HPDE6-E6E7 (cell line): ENCODE data around the gene SLC5A7.

Source experiments
- DNase-seq: peaks from one replicate; pipeline ENCODE4 v3.0.0; 2011; ENCODE audit warnings: missing footprints; ENCODE audit errors: extremely low spot score

Gene SLC5A7

DNA sequence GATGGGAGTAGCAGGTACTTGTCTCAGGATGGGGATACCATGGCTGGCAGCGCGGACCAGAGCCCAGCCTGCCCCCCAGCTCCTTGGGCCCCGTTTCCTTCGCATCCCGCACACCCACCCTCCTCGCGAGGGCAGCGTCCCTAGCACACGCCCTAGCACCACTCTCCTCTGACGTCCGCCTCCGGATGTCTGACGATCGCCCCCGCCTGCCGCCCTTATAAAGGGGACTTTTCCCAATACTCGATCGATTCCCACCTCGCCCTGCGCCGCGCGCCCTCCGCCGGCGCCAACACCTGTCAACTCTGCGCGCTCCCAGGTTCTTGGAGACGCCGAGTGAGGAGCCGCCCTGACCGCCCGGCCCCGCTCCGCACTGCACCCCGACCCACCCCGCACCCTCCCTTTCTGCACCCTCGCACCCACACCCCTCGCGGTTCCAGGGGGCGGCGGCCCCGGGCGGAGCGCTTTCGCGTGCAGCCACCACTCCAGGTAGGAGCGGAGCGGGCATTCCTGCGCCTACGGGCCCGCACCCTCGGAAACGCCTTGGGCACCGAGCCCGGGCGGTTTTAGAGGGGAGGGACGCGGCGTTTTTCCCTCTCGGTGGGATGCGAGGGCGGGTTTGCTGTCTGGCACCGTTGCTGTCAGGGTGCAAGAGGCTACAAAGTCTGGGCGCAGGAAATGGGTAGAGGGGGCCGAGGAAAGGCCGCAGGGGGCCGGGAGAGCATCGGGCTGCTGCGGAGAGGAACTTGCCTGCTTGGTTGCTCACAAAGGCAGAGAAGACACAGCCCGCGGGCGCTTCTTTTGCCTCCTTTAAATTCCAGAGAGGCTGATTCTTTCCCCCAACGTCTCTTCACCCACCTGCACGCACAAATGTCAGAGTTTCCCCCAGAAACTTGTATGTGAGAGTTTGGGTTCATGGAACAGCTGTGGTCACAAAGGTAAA is at the start of gene SLC5A7:
TSS of gene SLC5A7 (plus strand) at position 247 of the 940 bp plus-strand sequence. CDS start 1,632 bp downstream, outside the sequence.
- DNase-seq: no peak

GRCh38 chr2:107961395-107961794 is 24.9 kb upstream of the SLC5A7 start:
- DNase-seq: no peak

DNA sequence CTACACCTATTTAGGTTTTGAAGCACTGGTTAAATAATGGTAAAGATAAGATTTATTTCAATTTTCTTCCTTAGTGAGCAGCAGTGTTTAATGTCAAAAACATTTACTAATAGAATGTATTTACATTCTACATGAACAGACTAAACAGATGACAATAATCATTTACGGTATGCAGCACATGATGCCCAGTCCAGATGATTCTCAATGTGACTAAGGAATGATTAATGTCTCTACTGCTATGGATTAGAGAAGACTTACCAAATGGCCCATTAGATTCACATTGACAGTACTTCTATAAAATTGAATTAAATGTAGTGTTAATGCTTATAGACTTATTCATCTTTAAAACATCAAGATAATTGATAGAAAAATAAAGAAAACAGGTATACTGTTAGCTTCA is 22.1 kb upstream of the SLC5A7 start:
- DNase-seq: no peak

DNA sequence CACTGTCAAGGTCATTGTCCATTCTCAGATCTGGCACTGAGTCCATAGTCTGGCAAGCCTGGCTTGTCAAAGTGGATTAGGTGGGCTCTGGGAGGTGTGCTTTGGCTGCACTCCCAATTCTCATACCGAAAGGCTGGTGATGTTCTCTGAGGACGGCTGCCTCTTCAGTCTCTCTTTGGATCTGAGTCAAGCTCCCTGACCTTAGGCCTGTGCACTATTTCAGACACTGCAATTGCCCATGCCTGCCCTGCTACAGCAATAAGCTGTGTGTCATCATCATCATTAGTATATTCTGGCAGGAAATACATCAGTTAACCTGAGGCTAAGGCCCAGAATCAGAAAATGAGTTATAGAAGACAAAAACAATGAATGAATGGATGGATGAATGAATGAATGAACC is 1.6 kb upstream of the SLC5A7 start:
- DNase-seq: no peak

DNA sequence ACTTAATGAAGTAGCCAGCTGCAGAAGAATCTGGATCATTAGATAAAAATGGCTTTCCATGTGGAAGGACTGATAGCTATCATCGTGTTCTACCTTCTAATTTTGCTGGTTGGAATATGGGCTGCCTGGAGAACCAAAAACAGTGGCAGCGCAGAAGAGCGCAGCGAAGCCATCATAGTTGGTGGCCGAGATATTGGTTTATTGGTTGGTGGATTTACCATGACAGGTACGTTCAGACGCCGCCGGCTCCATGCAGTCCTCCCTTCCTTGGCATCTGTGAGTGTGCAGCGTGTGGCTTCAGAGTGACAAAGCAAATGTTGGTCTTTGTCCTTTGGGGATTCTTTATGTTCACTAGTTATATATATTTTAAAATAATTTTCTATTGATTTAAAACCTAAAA is 1.8 kb downstream of the SLC5A7 start:
- DNase-seq: no peak

DNA sequence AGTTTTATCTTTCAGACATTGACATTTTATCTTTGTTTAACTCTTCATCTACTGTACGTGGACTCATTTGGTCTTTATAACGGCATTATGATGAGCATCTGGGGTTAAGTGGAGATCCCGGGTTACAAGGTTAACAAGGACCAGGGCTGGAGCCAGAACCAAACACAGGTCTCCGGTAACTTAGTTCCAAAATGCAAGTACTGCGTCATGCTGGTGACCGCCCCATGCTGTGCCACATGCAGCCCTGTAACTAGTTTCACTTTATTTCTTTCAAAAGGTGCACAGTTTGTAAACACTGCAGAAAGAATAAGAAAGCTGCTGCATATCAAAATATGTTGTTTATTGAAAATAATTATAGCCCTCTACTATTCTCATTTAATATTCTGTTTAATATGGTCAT is 3.1 kb downstream of the SLC5A7 start:
- no peak for DNase-seq

DNA sequence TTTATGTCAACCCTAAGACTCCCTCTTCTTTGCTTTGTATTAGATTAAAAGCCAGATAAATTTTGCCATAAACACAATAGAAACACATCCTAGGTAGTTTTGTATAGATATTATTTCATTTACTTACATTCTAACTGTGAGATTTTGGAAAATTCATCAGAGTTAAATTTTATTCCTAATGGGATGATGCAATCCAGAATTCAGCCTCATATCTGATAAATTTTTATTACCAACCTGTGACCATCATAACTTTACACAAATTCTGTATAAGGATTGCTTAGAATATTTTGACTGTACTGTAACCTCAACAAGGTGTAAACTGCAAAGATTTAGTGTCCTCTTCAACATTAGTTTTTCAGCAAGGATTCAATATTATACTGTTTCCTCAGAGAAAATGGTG is 4.4 kb downstream of the SLC5A7 start:
- DNase-seq: no peak

DNA sequence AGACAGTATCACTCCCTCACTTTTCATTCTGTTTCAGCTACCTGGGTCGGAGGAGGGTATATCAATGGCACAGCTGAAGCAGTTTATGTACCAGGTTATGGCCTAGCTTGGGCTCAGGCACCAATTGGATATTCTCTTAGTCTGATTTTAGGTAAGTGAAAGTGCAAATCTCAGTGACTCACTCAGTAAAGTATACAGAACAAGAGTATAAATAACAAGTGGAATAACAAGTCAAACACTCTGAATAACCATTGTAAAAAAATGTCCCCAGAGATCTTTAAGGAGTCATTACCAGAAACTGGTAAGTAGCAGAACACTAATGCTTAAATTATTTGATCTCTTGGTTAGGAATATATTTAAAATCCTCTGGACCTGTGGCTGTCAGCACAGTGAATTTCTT is 5.7 kb downstream of the SLC5A7 start:
- no peak for DNase-seq

DNA sequence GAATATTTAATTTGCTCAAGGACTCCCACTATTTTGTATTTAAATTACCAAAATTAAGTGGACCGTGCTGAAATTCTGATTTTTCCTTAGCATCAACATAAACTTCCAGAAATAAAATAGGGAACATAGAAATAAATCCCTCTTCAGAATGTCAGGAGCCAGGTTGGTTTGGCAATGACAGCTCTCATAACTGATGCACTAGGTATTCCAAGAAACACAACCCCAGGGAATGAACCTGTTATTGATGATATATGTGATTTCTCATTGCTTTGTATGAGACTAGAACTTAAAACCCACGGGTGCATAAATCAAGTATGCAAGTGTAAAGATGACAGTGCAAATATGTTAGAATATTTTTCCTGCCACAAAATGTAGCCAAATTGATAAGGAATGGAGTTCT is 12.8 kb downstream of the SLC5A7 start:
- DNase-seq: no peak

DNA sequence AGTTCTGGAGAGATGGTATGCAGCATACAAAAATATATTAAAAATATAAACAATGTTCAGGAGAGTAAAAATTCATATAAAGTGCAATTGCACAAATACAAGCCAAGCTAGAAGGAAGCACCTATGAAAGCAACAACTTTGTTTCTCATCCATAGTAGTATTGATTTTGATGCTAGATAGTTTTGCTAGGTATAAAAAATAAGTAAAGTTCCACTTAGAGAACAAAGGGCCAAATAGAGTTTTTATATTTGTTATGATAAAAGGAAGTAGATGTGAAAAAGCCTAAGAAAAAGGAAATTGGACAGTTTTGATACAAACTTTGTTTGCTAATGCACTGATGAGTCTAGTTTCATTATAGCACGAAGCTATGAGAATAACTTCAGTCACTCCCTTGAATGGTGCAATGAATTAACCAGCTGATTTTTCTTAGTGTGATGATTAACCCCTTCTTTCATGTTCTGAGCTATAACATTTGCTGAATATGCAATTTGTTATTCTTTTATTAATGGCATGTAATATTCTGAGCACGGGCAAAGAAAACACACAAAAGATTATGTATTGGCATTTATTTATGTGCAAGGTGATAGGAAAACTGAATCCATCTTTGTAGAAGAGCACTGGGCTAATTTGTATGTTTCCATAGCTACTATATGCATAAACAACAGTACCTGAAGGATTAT is 24.7 kb downstream of the SLC5A7 start:
- DNase-seq: no peak

- no peak for DNase-seq
Observed at GRCh38 chr2:108013305-108013704, 27.0 kb downstream of the SLC5A7 start.

DNA sequence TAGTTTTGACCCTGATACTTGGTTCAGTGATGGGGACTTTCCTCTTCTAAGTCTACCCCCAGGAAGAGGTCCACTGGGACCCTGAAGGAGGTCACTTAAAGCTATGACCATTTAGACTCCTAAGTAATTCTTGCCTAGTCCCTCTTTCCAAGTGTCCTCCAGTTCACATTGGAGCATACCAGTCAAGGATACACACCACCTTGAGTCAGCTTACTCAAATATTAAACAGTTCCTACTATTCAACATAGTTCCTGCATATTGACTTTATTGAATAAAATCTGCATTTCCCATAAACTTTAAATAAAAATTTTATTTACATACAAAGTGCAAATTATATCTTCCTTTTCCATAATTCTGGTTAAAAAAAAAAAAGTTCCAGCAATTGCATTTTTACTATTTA is 36.3 kb downstream of the SLC5A7 start:
- DNase-seq: no peak

GRCh38 chr2:108023776-108024175 is 37.5 kb downstream of the SLC5A7 start:
- no peak for DNase-seq

DNA sequence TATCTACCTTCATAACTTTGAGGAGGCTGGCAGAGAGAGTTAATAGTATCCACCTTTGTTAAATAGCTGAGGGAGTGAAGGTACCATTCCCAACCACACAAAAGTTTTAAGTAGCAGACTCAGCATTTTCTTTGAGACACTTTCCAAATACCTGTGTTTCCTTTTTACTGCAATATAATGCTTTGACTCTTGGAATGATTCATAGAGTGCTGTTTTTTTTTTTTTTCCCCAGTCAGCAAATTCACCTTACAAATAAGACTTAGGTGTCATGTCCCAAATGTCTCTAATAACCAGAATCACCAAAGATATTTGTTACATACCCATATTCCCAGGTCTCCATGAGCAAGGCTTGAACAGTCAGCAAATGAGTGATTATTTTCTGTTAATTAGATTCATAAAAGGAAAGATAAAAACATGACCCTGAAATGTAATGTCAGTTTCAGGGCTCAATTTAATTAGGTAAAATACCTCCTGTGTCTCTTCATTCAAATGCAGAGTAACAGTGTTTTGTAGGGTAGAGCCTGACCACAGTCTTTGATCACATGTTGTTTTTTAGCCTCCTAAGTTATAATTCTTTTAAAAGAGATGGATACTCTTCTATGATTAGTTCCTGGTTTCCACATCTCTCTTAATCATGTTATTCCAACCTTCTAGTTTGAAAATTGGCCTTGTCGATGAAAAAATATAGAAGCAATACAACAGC is 39.9 kb downstream of the SLC5A7 start:
- no peak for DNase-seq

GRCh38 chr2:108029496-108029895 is 43.2 kb downstream of the SLC5A7 start:
- no peak for DNase-seq

- DNase-seq: no peak
Observed at GRCh38 chr2:108029912-108030311, 43.6 kb downstream of the SLC5A7 start.

GRCh38 chr2:108031471-108031941 is 45.2 kb downstream of the SLC5A7 start:
- no peak for DNase-seq

GRCh38 chr2:108034843-108035242 is 48.5 kb downstream of the SLC5A7 start:
- no peak for DNase-seq

DNA sequence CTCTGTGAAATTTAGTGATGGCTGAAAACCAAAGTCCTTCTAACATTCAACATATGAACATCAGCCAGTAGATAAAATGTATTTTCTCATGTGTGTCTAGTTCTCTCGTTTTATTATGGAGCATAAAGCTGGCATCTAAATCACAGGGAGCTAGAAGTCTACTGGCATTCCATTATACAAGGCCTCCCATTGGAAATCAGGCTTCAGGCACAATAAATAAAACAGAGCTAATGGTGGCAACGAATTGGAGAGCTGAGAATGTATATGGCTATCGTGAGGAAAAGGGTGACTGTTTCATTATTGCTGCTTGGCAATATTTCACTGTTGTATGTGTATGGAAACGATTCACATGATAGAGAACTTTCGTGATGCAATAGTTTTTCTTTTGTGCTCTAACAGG is 62.4 kb downstream of the SLC5A7 start:
- no peak for DNase-seq

DNA sequence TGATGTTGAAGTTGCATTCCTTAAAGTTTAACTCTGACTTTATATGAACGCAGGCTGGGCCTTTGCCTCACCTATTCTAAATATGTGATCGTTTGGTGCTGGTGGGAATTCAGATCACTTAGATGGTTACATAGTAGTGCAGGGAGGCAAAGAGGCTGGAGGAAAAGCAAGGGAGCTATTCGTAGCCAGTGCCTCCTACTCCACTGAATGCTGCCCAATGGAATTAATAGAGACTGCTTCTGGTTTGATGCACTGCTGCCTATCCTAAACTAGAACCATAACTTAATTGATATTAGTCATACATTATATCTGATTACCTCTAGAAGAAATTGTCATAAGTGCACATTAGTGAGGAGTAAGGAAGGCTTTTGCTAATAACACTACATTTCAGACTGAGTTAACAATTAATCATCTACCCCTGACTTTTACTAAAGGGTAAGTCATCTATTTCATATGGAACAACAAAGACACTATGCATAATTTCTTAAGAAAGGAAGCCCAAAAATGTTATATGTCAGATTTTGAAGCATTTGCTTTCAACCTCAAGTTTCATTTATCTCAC is 72.3 kb downstream of the SLC5A7 start:
- DNase-seq: no peak

- DNase-seq: no peak
Observed at GRCh38 chr2:108061439-108062042, 75.2 kb downstream of the SLC5A7 start.
